Right atrium auricular region (tissue), 2 donors: Measurements from ENCODE around the gene COX18. TPM values are rescaled to one million over a fixed set of nuclear protein-coding genes. Genes with fewer than 3 reads are reported as not detected.

Experiments
- DNase-seq: peaks from one replicate; pipeline ENCODE4 v3.0.0-alpha.2; 2019; ENCODE audit warnings: low spot score
- H3K27ac ChIP-seq, 2 donors: fragments of 200-600 bp; sonication (generic); 1 replicate in 1 of 2; 2 replicates in 1 of 2; pipeline ENCODE4 v1.5.1; 2016 to 2019
- H3K27me3 ChIP-seq, 2 donors: fragments of 200-600 bp; sonication (generic); one replicate each; pipeline versions ENCODE4 v1.5.1 to v1.6.0; 2017 to 2019
- H3K36me3 ChIP-seq: fragments of 200-600 bp; sonication (generic); one replicate; pipeline ENCODE4 v1.5.1; 2016
- H3K4me1 ChIP-seq, 2 donors: fragments of 200-600 bp; sonication (generic); one replicate each; pipeline versions ENCODE4 v1.5.1 to v1.6.0; 2017 to 2019
- H3K4me3 ChIP-seq, 2 donors: fragments of 200-600 bp; sonication (generic); 1 replicate in 1 of 2; 2 replicates in 1 of 2; pipeline ENCODE4 v1.5.1; 2017 to 2019; ENCODE audit warnings: mild to moderate bottlenecking in 1 of 2, moderate library complexity in 1 of 2
- H3K9me3 ChIP-seq, 2 donors: fragments of 200-600 bp; sonication (generic); one replicate each; pipeline ENCODE4 v1.5.1; 2019
- total RNA-seq, 2 donors: library from RNA; depleted of rRNA; stranded (reverse); fragments of >200 nt; gene quantifications; one replicate each; pipeline ENCODE4 v1.1.0, GENCODE V29; 2016
- TF ChIP-seq, protein P1 (sequence below), 2 donors: fragments of 200-600 bp; sonication (generic); IDR thresholded peaks; one replicate each; pipeline ENCODE4 v1.5.1; 2019; ENCODE audit warnings: antibody characterized with exemption in 2 of 2

The COX18 gene
- total RNA-seq, 2 donors from 2014 or later, result 12.4 to 22.6 TPM

DNA sequence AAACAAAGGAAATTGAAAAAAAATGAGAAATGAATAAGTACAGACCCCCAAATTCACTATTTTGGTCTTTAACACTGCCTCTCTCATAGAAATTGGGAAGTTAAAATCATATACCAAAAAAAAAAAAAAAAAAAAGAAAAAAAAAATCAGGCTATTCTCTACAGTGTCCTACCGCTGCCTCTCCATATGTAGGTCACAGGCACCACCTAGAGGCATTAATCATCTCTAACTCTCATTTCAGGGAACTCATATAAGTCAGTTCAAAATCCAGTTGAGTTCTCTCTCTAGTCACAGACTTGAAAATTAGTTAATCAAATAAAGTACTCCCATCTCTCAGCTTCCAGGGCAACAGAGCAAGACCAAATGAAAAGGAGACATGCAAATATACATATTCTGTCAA lies 47.9 kb downstream of the COX18 start:
- Histone ChIP-seq H3K4me1 (no peaks in the 10 kb centered on the region), H3K4me3 (no peak overlapping the region), H3K27me3 (no peaks in the 10 kb centered on the region), H3K36me3 (no peaks in the 10 kb centered on the region), H3K9me3 (no peaks in the 10 kb centered on the region), H3K27ac (no peak overlapping the region)
- no peak for DNase-seq
- TF ChIP-seq, protein P1, sequence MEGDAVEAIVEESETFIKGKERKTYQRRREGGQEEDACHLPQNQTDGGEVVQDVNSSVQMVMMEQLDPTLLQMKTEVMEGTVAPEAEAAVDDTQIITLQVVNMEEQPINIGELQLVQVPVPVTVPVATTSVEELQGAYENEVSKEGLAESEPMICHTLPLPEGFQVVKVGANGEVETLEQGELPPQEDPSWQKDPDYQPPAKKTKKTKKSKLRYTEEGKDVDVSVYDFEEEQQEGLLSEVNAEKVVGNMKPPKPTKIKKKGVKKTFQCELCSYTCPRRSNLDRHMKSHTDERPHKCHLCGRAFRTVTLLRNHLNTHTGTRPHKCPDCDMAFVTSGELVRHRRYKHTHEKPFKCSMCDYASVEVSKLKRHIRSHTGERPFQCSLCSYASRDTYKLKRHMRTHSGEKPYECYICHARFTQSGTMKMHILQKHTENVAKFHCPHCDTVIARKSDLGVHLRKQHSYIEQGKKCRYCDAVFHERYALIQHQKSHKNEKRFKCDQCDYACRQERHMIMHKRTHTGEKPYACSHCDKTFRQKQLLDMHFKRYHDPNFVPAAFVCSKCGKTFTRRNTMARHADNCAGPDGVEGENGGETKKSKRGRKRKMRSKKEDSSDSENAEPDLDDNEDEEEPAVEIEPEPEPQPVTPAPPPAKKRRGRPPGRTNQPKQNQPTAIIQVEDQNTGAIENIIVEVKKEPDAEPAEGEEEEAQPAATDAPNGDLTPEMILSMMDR (IDR thresholded peaks at IDR 0.05), result peak in 1 of 2 donors; percentile 26

DNA sequence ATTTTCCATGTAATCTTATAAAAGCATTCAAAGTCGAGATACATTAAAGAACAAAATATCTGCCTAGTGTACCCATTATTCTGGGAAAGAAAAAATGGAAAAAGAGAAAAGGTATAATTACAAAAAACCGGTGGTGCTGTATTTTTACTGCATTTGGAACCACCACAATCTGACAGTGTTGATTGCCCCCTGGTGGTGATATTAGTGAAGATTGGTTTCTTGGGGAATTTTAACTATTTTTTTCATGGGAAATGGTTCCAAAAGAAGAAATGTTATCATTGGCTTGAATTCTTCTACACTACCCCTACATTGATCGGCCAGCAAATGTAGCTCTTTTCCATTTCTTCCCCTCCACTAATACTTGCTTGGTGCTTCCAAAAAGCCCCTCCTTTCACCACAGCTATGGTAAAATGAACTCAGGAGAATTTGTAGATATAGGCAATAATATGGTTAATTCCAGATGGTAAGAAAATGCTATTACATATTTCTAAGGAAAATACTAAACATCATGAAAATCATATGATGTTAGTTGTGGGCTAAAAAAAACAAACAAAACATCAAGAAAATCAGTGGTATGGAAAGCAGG lies 50.0 kb downstream of the COX18 start:
- H3K36me3 ChIP-seq, result no peaks in the 10 kb centered on the region
- DNase-seq, result no peak
- H3K4me1 ChIP-seq, result no peaks in the 10 kb centered on the region
- no peaks in the 10 kb centered on the region for H3K9me3 ChIP-seq
- TF ChIP-seq, protein P1 (IDR thresholded peaks at IDR 0.05), result peak; percentile 55 to 83
- H3K4me3 ChIP-seq, result no peak overlapping the region
- H3K27me3 ChIP-seq, result no peaks in the 10 kb centered on the region
- no peak overlapping the region for H3K27ac ChIP-seq

DNA sequence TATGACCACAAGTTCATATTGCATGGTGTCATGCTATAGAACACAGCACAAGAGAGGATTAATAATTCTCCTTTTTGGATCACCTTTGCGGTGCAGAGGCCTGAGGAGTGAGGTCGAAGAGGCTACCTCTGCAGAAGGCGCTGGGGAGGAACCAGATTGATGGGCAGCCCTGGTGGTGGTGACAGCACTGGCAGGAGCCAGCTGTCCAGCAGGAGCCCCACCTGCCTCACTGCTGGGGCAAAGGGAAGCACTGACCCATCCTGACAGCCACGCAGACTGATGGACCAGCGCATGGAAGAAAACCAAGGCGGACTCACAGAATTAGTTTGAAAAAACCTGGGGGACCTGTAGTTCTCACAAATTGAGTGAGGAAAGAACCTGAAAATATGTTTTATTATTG lies 50.9 kb downstream of the COX18 start:
- H3K36me3 ChIP-seq, result no peaks in the 10 kb centered on the region
- H3K27ac ChIP-seq, result no peak overlapping the region
- H3K9me3 ChIP-seq, result no peaks in the 10 kb centered on the region
- TF ChIP-seq, protein P1 (IDR thresholded peaks at IDR 0.05), result no peak
- H3K27me3 ChIP-seq, result no peaks in the 10 kb centered on the region
- H3K4me1 ChIP-seq, result no peaks in the 10 kb centered on the region
- no peak overlapping the region for H3K4me3 ChIP-seq
- no peak for DNase-seq

GRCh38 chr4:73013310-73013709 lies 56.2 kb downstream of the COX18 start:
- Histone ChIP-seq H3K9me3 (no peaks in the 10 kb centered on the region), H3K27me3 (no peaks in the 10 kb centered on the region), H3K4me1 (no peaks in the 10 kb centered on the region), H3K36me3 (no peaks in the 10 kb centered on the region), H3K4me3 (no peak overlapping the region), H3K27ac (no peak overlapping the region)
- no peak for DNase-seq
- TF ChIP-seq, protein P1 (IDR thresholded peaks at IDR 0.05), result no peak

DNA sequence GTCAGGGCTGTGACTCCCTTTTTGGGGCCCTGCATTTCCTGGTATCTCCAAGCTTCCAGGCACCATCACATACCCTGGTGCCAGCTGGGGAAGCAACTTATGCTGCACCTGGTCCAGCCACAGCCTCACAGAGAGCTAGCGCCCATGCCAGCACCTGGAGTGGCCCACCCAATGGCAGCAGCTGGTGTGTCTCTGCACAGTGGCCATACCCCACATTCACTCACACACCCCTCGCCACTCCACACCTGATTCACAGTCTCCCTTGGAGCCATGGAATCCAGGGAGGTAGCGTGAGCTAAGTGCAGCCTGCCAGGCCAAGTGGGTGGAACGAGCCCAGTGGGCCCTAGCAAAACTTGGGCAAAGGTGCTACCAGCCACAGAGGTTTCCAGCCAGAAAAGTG lies 56.8 kb downstream of the COX18 start:
- H3K27me3 ChIP-seq, result no peaks in the 10 kb centered on the region
- no peak overlapping the region for H3K27ac ChIP-seq
- H3K4me3 ChIP-seq, result no peak overlapping the region
- TF ChIP-seq, protein P1 (IDR thresholded peaks at IDR 0.05), result no peak
- no peaks in the 10 kb centered on the region for H3K9me3 ChIP-seq
- H3K36me3 ChIP-seq, result no peaks in the 10 kb centered on the region
- no peak for DNase-seq
- H3K4me1 ChIP-seq, result no peaks in the 10 kb centered on the region

DNA sequence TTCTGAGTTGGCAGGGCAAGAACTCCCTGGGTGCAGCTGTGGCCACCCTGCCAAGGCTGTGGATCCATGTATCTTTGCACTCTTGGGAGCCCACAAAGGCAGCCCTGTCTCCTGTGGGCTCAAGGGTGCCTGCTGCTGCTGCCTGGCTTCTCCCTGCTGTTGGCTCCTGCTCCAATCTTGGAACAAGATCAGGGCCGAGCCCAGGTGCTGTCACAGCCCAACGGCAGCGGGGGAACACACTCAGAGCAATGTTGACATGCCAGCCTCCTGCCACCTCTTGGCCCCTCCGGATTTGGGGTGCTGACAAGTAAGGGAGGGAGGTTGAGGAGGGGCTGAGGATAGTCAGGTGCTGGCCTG lies 57.9 kb downstream of the COX18 start:
- TF ChIP-seq, protein P1 (IDR thresholded peaks at IDR 0.05), result no peak
- Histone ChIP-seq H3K27me3 (no peaks in the 10 kb centered on the region), H3K36me3 (no peaks in the 10 kb centered on the region), H3K4me3 (no peak overlapping the region), H3K27ac (no peak overlapping the region), H3K4me1 (no peaks in the 10 kb centered on the region), H3K9me3 (no peaks in the 10 kb centered on the region)
- no peak for DNase-seq
